Measurements from ENCODE around the gene ECSCR. TPM values are rescaled to one million over a fixed set of nuclear protein-coding genes. Genes with fewer than 3 reads are reported as not detected.
"Not testable (repeated sequence)": the region's sequence is repeated elsewhere in the genome, so short reads cannot be mapped to it uniquely, and the experiment has no call there.

Gene ECSCR
- total and polyA plus RNA-seq, 7 donors, result 7.6 to 25.4 (median 13.3) TPM

DNA sequence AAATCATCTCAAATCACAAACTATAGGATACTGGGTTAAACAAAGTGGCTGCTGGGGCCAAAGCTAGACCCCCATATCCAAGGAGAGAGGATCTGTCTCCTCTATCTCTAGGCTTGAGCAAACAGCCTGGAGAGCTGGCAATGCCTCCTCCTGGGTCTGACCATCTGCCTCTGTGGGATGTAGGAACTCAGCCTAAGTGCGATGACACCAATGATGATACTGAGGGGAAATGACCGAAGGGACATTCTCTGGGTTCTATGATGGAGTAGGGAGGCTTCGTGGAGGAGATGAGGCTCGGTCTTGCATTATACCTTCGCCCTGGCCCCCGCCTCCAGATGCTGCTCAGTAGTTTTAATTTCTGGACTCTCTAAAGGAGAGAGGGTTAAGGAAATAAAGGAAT is 49.4 kb downstream of the ECSCR start:
- 96 to 97% (median 97%) methylated on average over 6 of the region's 6 CpGs for WGBS, 3 donors
- DNase-seq (no peak), ATAC-seq (no peak)
- TF ChIP-seq, protein P1, sequence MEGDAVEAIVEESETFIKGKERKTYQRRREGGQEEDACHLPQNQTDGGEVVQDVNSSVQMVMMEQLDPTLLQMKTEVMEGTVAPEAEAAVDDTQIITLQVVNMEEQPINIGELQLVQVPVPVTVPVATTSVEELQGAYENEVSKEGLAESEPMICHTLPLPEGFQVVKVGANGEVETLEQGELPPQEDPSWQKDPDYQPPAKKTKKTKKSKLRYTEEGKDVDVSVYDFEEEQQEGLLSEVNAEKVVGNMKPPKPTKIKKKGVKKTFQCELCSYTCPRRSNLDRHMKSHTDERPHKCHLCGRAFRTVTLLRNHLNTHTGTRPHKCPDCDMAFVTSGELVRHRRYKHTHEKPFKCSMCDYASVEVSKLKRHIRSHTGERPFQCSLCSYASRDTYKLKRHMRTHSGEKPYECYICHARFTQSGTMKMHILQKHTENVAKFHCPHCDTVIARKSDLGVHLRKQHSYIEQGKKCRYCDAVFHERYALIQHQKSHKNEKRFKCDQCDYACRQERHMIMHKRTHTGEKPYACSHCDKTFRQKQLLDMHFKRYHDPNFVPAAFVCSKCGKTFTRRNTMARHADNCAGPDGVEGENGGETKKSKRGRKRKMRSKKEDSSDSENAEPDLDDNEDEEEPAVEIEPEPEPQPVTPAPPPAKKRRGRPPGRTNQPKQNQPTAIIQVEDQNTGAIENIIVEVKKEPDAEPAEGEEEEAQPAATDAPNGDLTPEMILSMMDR (IDR thresholded peaks at IDR 0.05), result no peak
- Histone ChIP-seq H3K27me3 (ENCODE audit: insufficient read depth in 3 of 3, low read length in 2 of 3) (no peaks in the 10 kb centered on the region), H3K36me3 (ENCODE audit: insufficient read depth in 1 of 2, low read depth in 1 of 2) (peaks cover 0 to 9% of the 10 kb centered on the region in 2 donors), H3K4me3 (no peak overlapping the region), H3K4me1 (peaks cover 56% of the 10 kb centered on the region), H3K27ac (no peak overlapping the region), H3K9me3 (no peaks in the 10 kb centered on the region)
- intact Hi-C loops (cut with DNase I), result loop anchor here in 1 of 2 donors (10.0 kb wide), 1 partner anchor 352 kb away; no protein-coding TSS in a partner anchor

DNA sequence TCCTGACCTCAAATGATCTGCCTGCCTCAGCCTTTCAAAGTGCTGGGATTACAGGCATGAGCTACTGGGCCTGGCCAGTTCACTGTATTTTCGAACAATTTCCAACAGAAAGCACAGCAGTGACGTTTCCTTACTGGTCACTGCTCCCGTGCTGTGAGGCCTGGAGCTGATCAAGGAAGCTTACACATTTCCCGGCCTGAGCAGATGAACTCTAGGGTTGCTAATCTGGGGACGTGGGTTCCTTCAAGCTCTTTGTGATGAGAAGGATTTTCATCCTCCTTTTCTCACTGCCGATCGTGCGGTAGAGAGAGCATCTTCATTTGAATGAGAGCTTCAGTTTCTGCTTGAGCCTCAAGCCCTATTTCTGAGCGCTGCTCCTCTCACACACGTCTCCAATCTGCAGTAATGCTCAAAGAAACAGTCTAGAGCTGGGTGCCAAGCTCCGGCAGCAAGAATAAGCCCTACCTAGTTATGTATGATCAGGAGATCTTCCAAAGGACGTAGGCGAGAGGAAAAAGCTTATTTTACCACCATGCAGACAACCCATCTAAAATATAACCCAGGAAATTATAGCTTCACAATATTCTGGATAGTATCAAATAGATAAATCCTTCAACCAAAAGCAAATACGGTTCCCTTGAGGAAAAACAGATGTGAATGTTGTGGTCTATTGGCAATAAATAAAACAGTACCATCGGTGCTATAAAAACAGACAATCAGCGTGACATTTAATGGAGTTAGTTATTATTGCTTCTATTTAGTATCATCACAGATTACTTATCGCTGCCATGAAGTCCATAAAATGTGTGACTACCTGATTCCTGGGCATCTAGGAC is 51.3 kb downstream of the ECSCR start:
- peaks cover 0 to 9% of the 10 kb centered on the region in 2 donors for H3K36me3 ChIP-seq (ENCODE audit: insufficient read depth in 1 of 2, low read depth in 1 of 2)
- intact Hi-C loops (cut with DNase I), result loop anchor here in 1 of 2 donors (10.0 kb wide), 1 partner anchor 354 kb away; no protein-coding TSS in a partner anchor
- TF ChIP-seq, protein P1 (IDR thresholded peaks at IDR 0.05), result no peak
- no peak for ATAC-seq
- H3K27me3 ChIP-seq (ENCODE audit: insufficient read depth in 3 of 3, low read length in 2 of 3), result no peaks in the 10 kb centered on the region
- H3K4me1 ChIP-seq, result peaks cover 37% of the 10 kb centered on the region
- H3K4me3 ChIP-seq, result no peak overlapping the region
- 46 to 73% (median 48%) methylated on average over 17 of the region's 17 CpGs for WGBS, 3 donors
- no peaks in the 10 kb centered on the region for H3K9me3 ChIP-seq
- no peak for DNase-seq
- peak overlapping the region; percentile 65 for H3K27ac ChIP-seq

DNA sequence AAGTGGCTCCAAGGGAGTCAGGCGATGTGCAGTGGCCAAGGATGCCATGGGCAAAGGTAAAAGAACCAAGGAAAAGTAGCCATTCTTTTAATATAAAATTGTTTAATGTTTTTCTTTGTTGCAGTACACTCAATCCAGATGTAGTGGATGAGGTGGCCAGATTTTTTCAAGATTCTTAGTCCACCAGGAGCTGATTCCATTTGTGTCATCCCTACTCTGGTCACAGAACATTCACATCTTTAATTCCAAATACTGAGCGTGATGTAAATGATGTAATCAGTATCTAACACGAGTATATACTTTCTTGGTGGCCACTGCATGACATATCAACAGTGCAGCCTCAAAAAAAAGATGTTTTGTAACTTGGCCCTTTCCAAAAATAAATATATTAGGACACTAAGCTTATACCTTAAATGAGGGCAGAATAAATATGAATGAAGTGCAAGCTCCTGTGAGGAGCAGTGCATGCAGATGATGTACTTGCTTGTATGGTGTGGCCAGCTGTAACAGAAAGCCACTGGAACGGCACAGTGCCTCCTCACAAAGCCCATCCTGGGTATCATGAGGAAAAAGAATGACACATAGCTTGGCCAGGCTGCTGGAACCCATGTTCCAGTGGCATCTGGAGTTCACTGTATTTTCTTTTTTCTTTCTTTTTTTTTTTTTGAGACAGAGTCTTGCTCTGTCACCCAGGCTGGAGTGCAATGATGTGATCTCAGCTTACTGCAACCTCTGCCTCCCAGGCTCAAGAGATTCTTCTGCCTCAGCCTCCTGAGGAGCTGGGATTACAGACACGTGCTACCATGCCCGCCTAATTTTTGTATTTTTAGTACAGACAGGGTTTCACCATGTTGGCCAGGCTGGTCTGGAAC is 52.2 kb downstream of the ECSCR start:
- Histone ChIP-seq H3K4me3 (no peak overlapping the region), H3K4me1 (peaks cover 28% of the 10 kb centered on the region), H3K36me3 (ENCODE audit: insufficient read depth in 1 of 2, low read depth in 1 of 2) (peaks cover 0 to 9% of the 10 kb centered on the region in 2 donors), H3K27ac (peak overlapping the region; percentile 65), H3K9me3 (no peaks in the 10 kb centered on the region), H3K27me3 (ENCODE audit: insufficient read depth in 3 of 3, low read length in 2 of 3) (no peaks in the 10 kb centered on the region)
- ATAC-seq (peak in 1 of 4 donors; percentile 19), DNase-seq (no peak)
- intact Hi-C loops (cut with DNase I), result loop anchor here in 1 of 2 donors (10.0 kb wide), 1 partner anchor 354 kb away; no protein-coding TSS in a partner anchor
- TF ChIP-seq, protein P1 (IDR thresholded peaks at IDR 0.05), result no peak
- WGBS, 3 donors, result 42 to 51% (median 45%) methylated on average over 6 of the region's 6 CpGs

DNA sequence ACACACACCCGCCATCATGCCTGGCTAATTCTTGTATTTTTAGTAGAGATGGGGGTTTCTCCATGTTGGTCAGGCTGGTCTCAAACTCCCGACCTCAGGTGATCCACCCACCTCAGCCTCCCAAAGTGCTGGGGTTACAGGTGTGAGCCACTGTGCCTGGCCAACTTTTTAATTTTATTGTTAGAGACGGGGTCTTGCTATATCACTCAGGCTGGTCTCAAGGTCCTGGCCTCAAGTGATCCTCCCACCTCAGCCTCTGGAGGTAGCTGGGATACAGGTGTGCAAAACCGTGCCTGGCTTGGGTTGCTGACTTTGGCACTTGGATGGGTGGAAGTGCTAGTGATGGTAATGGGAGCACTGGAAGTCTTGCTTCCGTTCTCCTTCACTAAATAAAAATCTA is 53.4 kb downstream of the ECSCR start:
- H3K9me3 ChIP-seq; H3K4me3 ChIP-seq; H3K36me3 ChIP-seq (ENCODE audit: insufficient read depth in 1 of 2, low read depth in 1 of 2); H3K27ac ChIP-seq; intact Hi-C loops (cut with DNase I); H3K27me3 ChIP-seq (ENCODE audit: insufficient read depth in 3 of 3, low read length in 2 of 3); ATAC-seq; DNase-seq: not testable (repeated sequence)
- peaks cover 23% of the 10 kb centered on the region for H3K4me1 ChIP-seq
- 77 to 92% (median 87%) methylated on average over 5 of the region's 5 CpGs for WGBS, 3 donors

DNA sequence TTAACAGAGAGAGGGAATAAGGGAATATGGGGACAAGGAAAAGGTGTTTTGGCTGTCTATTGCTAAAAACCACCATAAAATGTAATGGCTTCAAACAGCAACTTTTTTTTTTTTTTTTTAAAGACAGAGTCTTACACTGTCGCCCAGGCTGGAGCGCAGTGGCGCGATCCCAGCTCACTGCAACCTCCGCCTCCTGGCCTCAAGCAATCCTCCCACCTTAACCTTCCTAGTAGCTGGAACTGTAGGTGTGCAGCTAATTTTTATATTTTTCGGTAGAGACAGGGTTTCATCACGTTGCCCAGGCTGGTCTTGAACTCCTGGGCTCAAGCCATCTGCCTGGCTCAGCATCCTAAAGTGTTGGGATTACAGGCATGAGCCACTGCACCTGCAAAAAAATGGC is 54.4 kb downstream of the ECSCR start:
- WGBS, 3 donors, result 90 to 97% (median 92%) methylated on average over 7 of the region's 7 CpGs
- ATAC-seq, result no peak
- H3K36me3 ChIP-seq (ENCODE audit: insufficient read depth in 1 of 2, low read depth in 1 of 2), result peaks cover 0 to 8% of the 10 kb centered on the region in 2 donors

More for the DNA sequence above, 54.4 kb downstream of the ECSCR start:
- intact Hi-C loops (cut with DNase I), result no loop called here
- DNase-seq, result no peak
- Histone ChIP-seq H3K4me3 (no peak overlapping the region), H3K9me3 (no peaks in the 10 kb centered on the region), H3K4me1 (peaks cover 22% of the 10 kb centered on the region), H3K27ac (no peak overlapping the region), H3K27me3 (ENCODE audit: insufficient read depth in 3 of 3, low read length in 2 of 3) (no peaks in the 10 kb centered on the region)
- TF ChIP-seq, protein P1 (IDR thresholded peaks at IDR 0.05), result no peak
